Activated naive CD4-positive, alpha-beta T cell treated with Interleukin-2 at 50 U/mL for 16 hours (primary cell): ENCODE measurements around the gene LGALS9B.
"Not testable (repeated sequence)": the region's sequence is repeated elsewhere in the genome, so short reads cannot be mapped to it uniquely, and the experiment has no call there.

Source experiments
- DNase-seq: peaks from one replicate; pipeline ENCODE4 v3.0.0-alpha.2; 2020

LGALS9B gene

GRCh38 chr17:20466553-20466952, 786 bp downstream of the LGALS9B start:
- DNase-seq = not testable (repeated sequence)

GRCh38 chr17:20465535-20465934, 1.8 kb downstream of the LGALS9B start:
- DNase-seq = not testable (repeated sequence)

GRCh38 chr17:20464854-20465414, 2.4 kb downstream of the LGALS9B start:
- not testable (repeated sequence) for DNase-seq

- not testable (repeated sequence) for DNase-seq
These were observed 5.2 kb downstream of the LGALS9B start for GRCh38 chr17:20462158-20462557.

DNA sequence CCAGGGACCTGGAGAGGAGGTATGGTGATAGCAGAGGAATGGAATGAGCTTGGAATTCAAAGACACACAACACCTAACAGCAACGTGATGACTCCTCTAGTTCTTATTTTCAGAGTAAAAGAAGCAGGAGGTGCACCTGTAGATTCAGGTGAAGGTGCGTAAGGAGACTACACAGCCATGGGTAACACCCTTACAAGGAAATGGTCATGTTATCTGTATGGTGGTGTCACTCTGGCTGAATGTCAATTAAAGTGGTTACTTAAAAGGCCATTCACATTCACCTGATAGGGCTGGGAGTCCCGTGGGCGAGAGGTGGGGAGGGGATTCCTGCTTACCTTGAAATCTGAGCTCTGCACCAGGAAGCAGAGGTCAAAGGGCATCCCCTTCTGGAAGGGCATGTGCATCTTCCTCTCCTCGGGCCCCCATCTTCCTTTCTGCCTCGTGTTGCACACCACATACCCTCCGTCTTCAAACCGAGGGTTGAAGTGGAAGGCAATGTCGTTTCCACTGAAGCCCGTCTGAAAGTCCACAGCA, 9.4 kb downstream of the LGALS9B start:
- not testable (repeated sequence) for DNase-seq

DNA sequence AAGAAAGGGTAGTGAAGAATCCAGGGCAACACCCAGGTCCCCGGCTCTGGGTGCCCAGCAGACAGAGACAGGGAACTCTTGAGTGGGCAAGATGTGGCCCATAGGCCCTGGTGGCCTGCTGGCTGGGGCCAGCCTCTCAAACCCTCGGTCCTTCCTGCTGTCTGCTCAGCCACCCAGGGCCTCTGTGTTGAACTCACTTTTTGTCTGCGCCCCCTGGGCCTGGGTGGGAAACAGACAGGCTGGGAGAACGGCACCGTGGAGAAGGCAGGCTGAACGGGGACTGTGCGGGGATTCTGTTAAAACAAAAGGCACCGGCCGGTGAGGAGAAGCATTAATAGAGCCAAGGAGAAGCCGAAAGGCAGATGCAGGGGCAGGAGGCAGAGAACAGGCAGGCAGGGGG, 12.2 kb downstream of the LGALS9B start:
- not testable (repeated sequence) for DNase-seq

GRCh38 chr17:20453820-20454434, 13.4 kb downstream of the LGALS9B start:
- not testable (repeated sequence) for DNase-seq

GRCh38 chr17:20450852-20451251, 16.5 kb downstream of the LGALS9B start:
- DNase-seq = peak; percentile 2

GRCh38 chr17:20447534-20448321, 19.6 kb downstream of the LGALS9B start:
- DNase-seq = not testable (repeated sequence)

DNA sequence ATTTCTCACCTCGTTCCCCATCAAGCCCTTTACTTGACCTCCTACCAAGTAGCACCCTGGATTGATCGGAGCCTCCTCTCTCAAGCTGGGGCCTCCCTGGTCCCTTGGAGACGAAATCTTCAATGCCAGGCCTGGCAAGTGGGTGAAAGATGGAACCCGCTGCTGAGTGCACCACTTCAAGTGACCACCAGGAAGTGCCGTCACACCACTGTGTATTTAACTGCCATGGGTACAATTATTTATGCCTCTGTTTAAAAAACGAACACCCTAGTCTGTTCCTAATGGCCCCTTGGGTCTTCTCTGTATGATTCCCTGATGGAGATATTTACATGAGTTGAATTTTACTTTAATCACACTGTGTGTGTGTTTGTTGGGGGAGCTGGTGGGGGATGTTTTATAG, 20.4 kb downstream of the LGALS9B start:
- not testable (repeated sequence) for DNase-seq

GRCh38 chr17:20444581-20445236, 22.6 kb downstream of the LGALS9B start:
- not testable (repeated sequence) for DNase-seq

- DNase-seq = not testable (repeated sequence)
These were observed 23.2 kb downstream of the LGALS9B start for GRCh38 chr17:20444173-20444572.

DNA sequence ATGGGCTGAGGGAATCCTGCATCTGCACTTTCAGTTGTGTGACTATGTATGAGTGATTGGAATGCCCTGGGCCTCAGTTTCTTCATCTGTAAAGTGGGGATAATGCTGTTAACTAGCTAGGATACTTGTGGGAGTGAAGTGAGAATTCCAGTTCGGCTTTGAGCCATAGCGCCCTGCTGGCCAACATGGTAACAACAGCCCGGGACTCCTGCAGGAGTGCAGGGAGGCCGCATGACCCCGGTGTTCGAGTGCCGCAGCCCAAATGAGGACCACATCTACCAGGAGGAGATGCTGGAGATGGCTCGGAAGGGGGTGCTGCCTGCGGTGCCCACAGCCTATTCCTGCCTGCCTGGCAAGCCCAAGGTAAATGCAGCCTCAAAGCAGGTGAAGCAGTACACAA, 23.7 kb downstream of the LGALS9B start:
- not testable (repeated sequence) for DNase-seq

GRCh38 chr17:20440665-20441064, 26.7 kb downstream of the LGALS9B start:
- not testable (repeated sequence) for DNase-seq

DNA sequence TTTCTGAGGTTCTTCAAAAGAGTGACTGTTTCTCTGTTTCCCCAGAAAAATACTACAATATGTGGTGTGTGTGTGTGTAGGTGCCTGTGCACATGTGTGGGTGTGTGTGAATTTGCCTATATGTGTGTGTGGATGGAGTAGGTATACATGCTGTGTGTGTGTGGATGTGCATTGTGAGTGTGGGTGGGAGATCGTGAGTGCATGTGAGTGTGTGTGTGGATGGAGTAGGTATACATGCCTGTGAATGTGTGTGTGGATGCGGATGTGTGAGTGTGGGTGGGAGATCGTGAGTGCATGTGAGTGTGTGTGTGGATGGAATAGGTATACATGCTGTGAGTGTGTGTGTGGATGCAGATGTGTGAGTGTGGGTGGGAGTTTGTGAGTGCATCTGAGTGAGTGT, 32.2 kb downstream of the LGALS9B start:
- DNase-seq = not testable (repeated sequence)

GRCh38 chr17:20433382-20433781, 34.0 kb downstream of the LGALS9B start:
- DNase-seq = not testable (repeated sequence)

GRCh38 chr17:20427264-20427663, 40.1 kb downstream of the LGALS9B start:
- not testable (repeated sequence) for DNase-seq

- DNase-seq = not testable (repeated sequence)
These were observed 44.5 kb downstream of the LGALS9B start for GRCh38 chr17:20422826-20423225.

DNA sequence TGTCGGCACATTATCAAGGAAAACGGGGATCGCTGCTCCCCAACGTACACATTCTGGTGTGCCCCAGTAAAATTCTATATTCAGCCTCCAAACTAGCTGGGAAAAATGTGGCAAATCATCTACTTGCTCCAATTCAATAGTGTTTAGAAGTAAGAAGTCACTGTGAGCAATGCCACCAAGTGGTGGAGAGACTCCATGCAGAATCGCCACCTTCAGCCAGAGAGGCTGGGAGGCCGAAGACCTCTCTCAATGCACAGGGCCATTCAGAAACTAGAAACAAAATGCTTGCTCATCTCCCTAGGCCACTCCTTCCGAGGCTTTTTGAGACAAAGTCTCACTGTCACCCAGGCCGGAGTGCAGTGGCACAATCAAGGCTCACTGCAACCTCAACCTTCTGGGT, 48.5 kb downstream of the LGALS9B start:
- not testable (repeated sequence) for DNase-seq

DNA sequence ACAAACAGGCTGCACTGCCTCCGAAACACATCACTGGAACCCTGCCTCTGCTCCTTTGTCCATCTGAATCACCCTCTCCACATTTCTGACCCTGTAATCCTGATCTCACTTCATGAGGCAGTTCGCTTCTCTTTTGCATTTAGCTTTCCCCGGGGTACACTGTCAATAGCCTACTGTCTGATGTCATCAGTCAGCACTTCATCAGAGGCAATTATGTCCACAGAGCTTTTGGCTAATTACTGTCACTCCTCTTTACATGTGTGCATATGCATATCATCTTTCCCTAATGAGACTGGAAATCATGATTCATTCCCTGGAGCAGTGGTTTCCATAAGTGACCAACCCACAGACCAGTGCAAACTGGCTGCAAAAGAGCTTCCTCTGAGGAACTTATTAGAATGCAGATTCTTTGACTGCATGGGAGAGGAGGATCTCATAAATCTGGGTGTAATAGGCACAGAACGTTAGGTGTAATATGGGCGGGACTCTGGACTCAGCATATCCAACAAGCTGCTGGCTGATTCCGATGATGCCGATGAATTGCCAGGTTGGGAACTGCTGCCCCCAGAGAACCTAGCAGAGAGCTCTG, 49.8 kb downstream of the LGALS9B start:
- not testable (repeated sequence) for DNase-seq

DNA sequence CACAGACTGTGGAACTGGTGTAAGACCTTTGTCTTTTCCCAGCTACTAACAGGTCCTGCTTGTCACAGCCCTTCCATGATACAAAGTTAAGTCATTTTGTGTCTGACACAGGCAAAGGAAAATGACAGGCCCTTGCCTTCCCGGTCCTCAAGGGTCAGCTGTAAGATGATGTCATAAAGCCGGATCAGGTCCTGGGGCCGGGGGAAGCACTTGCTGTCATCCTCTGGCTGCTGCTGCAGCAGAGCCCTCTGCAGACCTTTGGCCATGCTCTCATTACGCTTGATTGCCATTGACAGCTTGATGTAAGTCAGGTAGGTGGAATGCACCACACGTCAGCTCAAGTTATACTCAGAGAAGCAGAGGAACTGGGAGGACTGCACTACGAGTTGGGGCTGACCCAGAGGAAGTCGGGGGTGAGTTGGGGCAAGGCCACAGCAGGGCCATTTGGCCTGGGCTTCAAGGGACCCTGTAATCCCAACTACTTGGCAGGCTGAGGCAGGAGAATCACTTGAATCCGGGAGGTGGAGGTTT, 50.9 kb downstream of the LGALS9B start:
- DNase-seq = not testable (repeated sequence)

DNA sequence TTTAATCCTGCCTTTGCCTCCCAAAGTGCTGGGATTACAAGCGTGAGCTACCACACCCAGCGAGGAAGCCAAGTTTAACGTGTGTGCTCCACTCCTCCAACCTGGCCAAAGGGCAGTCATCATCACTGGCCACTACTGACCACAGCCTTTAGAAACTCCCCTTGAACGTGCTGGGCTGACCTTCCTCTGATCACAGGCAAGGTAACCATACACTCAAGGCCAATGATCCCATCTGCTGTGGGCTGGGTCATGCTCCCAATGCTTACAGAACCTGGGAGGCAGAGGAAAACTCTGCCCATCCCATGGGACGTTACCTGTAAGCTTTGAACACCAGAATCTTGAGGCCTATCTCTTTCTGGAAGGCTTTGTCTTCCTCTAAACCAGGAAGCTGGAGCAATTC, 51.9 kb downstream of the LGALS9B start:
- DNase-seq = not testable (repeated sequence)
